Sciatic nerve (tissue), 2 donors: Measurements from ENCODE around the gene TAF7L. TPM values are rescaled to one million over a fixed set of nuclear protein-coding genes. Genes with fewer than 3 reads are reported as not detected.
A peak's percentile ranks its signal among the peaks of the same experiment; 100 is the strongest.

Experiments used
- ATAC-seq: fragments of 200-7000 bp; cut with Tn5 transposase; one replicate; pipeline ENCODE4 v1.9.1; 2020; ENCODE audit warnings: mild to moderate bottlenecking, moderate library complexity
- DNase-seq: peaks from one replicate; pipeline ENCODE4 v3.0.0-alpha.2; 2020; ENCODE audit warnings: low spot score
- intact Hi-C: fragments of 100-400 bp; cut with DNase I; formaldehyde crosslinking; loops from one replicate; pipeline ENCODE4 v1.14.2; 2022
- total RNA-seq: library from RNA; stranded (reverse); fragmentation: NEBNext Ultra II Directional; extraction: Animal tissue kit (Norgen Biotek cat#: 25700); gene quantifications from one replicate; pipeline ENCODE4 v1.2.1, GENCODE V29; 2021
- donor health status: DM: no; HTN: no; CAD: no.
- donor health status: DM: no; HTN: no; CAD: no.

Gene TAF7L
- total RNA-seq, 1 donor from 2014 or later = 0.18 TPM

GRCh38 chrX:101230636-101231035, 60.5 kb downstream of the TAF7L start:
- ATAC-seq (no peak), DNase-seq (no peak)
- intact Hi-C loops = no loop called here

GRCh38 chrX:101229170-101229569, 62.0 kb downstream of the TAF7L start:
- no peak for ATAC-seq
- DNase-seq = no peak
- intact Hi-C loops = no loop called here

- intact Hi-C loops = no loop called here
- DNase-seq (no peak), ATAC-seq (no peak)
Measured at GRCh38 chrX:101223226-101223625, 67.9 kb downstream of the TAF7L start.

GRCh38 chrX:101220662-101221260, 70.4 kb downstream of the TAF7L start:
- intact Hi-C loops = no loop called here
- ATAC-seq (no peak), DNase-seq (no peak)

- DNase-seq (no peak), ATAC-seq (peak; percentile 36)
- intact Hi-C loops = no loop called here
Measured at GRCh38 chrX:101219864-101220346, 71.2 kb downstream of the TAF7L start.

GRCh38 chrX:101219116-101219863, 71.8 kb downstream of the TAF7L start, which contains the start of gene DRP2:
Gene DRP2, plus strand, starts transcription at chrX:101219786. Its CDS starts 11,862 bp downstream, at chrX:101231648.
- intact Hi-C loops = no loop called here
- ATAC-seq (no peak), DNase-seq (no peak)

Other genes starting within 250 kb of the TAF7L start
- gene TRMT2B, start 239.2 kb downstream of the TAF7L start, total RNA-seq = 14.5 TPM
- gene TMEM35A, start 212.5 kb downstream of the TAF7L start, total RNA-seq = 2.3 TPM
- 4.9 TPM for gene CENPI, start 193.1 kb downstream of the TAF7L start, total RNA-seq
- gene DRP2, start 71.5 kb downstream of the TAF7L start, total RNA-seq = 381 TPM
- gene TIMM8A, start 57.4 kb upstream of the TAF7L start, total RNA-seq = 6.1 TPM
- 9.7 TPM for gene BTK, start 94.9 kb upstream of the TAF7L start, total RNA-seq
- gene RPL36A, start 99.7 kb upstream of the TAF7L start, total RNA-seq = 172 TPM
- 19.9 TPM for gene GLA, start 116.6 kb upstream of the TAF7L start, total RNA-seq
- gene HNRNPH2, start 116.9 kb upstream of the TAF7L start, total RNA-seq = 57.9 TPM
- 34.1 TPM for gene ARMCX4, start 194.1 kb upstream of the TAF7L start, total RNA-seq